Thyroid gland (tissue), 4 donors: ENCODE measurements around the gene ARHGAP12. TPM values are rescaled to one million over a fixed set of nuclear protein-coding genes. Genes with fewer than 3 reads are reported as not detected.

ENCODE experiments used
- DNase-seq, 2 donors: peaks; one replicate each; pipeline ENCODE4 v3.0.0-alpha.2; 2019
- H3K27ac ChIP-seq, 3 donors: fragments of 200-600 bp; sonication (generic); 1 replicate in 2 of 3; 2 replicates in 1 of 3; pipeline ENCODE4 v1.5.1; 2016 to 2019; ENCODE audit warnings: mild to moderate bottlenecking in 1 of 3, moderate library complexity in 1 of 3
- H3K27me3 ChIP-seq: fragments of 200-600 bp; sonication (generic); one replicate; pipeline ENCODE4 v1.5.1; 2019
- H3K36me3 ChIP-seq, 2 donors: fragments of 200-600 bp; sonication (generic); one replicate each; pipeline ENCODE4 v1.5.1; 2016 to 2019
- H3K4me1 ChIP-seq, 2 donors: fragments of 200-600 bp; sonication (generic); one replicate each; pipeline ENCODE4 v1.5.1; 2017 to 2019
- H3K4me3 ChIP-seq, 3 donors: fragments of 200-600 bp; sonication (generic); replicated peaks in 1 of 3; 1 replicate in 2 of 3; 2 replicates in 1 of 3; pipeline ENCODE4 v1.5.1; 2016; ENCODE audit warnings: mild to moderate bottlenecking in 1 of 3
- H3K9me3 ChIP-seq: fragments of 200-600 bp; sonication (generic); one replicate; pipeline ENCODE4 v1.5.1; 2017
- CTCF ChIP-seq, 6 experiments: fragments of 200-600 bp in 3 of 6; fragments of 450-650 bp in 3 of 6; sonication (generic) in 3 of 6; IDR thresholded peaks; one replicate each; pipeline ENCODE4 v1.5.1; 2016 to 2019; ENCODE audit warnings: antibody characterized with exemption in 6 of 6, mild to moderate bottlenecking in 2 of 6, inconsistent platforms in 1 of 6, moderate library complexity in 1 of 6
- POLR2A ChIP-seq, 2 donors: fragments of 450-650 bp; IDR thresholded peaks; one replicate each; pipeline ENCODE4 v1.6.1; 2017; ENCODE audit warnings: antibody characterized with exemption in 2 of 2, mild to moderate bottlenecking in 2 of 2, moderate library complexity in 1 of 2
- WGBS, 2 donors: methylation state at CpG; one replicate each; pipeline ENCODE4 v1.1.5; 2017; 5-methylcytosine and 5-hydroxymethylcytosine counted together
- intact Hi-C: fragments of 100-400 bp; cut with DNase I; formaldehyde crosslinking; loops from one replicate; pipeline ENCODE4 v1.15.1; 2023
- total RNA-seq, 4 donors: library from RNA; depleted of rRNA; stranded (reverse); fragments of >200 nt; gene quantifications; one replicate each; pipeline ENCODE4 v1.2.3, GENCODE V29; 2016

Gene ARHGAP12
- total RNA-seq, 4 donors from 2014 or later = 49.9 to 67.6 (median 60.8) TPM

- TF ChIP-seq POLR2A (IDR thresholded peaks at IDR 0.05) = no peak
- TF ChIP-seq CTCF (IDR thresholded peaks at IDR 0.05) = no peak
- H3K4me3 ChIP-seq = no peak overlapping the region
- no peaks in the 10 kb centered on the region for H3K27me3 ChIP-seq
- H3K4me1 ChIP-seq = peaks cover 0 to 6% of the 10 kb centered on the region in 2 donors
- WGBS, 2 donors = 98 to 100% methylated on average over 1 of the region's 1 CpG
- H3K27ac ChIP-seq = no peak overlapping the region
- intact Hi-C loops = no loop called here
- no peak for DNase-seq
- H3K9me3 ChIP-seq = no peaks in the 10 kb centered on the region
- H3K36me3 ChIP-seq = no peaks in the 10 kb centered on the region
Observed at GRCh38 chr10:31936086-31936485, 7.5 kb upstream of the ARHGAP12 start.

- H3K36me3 ChIP-seq = no peaks in the 10 kb centered on the region
- H3K4me3 ChIP-seq = no peak overlapping the region
- H3K27ac ChIP-seq = no peak overlapping the region
- WGBS, 2 donors = 89 to 92% methylated on average over 4 of the region's 4 CpGs
- DNase-seq = no peak
- no peaks in the 10 kb centered on the region for H3K27me3 ChIP-seq
- no peaks in the 10 kb centered on the region for H3K9me3 ChIP-seq
- H3K4me1 ChIP-seq = peaks cover 0 to 7% of the 10 kb centered on the region in 2 donors
- intact Hi-C loops = no loop called here
- no peak for TF ChIP-seq CTCF (IDR thresholded peaks at IDR 0.05)
- TF ChIP-seq POLR2A (IDR thresholded peaks at IDR 0.05) = no peak
Observed at GRCh38 chr10:31935678-31936077, 7.0 kb upstream of the ARHGAP12 start.

GRCh38 chr10:31932838-31933237, 4.2 kb upstream of the ARHGAP12 start:
- Histone ChIP-seq H3K27me3 (no peaks in the 10 kb centered on the region), H3K4me1 (peaks cover 9 to 17% of the 10 kb centered on the region in 2 donors), H3K9me3 (no peaks in the 10 kb centered on the region), H3K4me3 (no peak overlapping the region), H3K27ac (no peak overlapping the region), H3K36me3 (no peaks in the 10 kb centered on the region)
- intact Hi-C loops = no loop called here
- TF ChIP-seq CTCF (IDR thresholded peaks at IDR 0.05) (no peak), POLR2A (IDR thresholded peaks at IDR 0.05) (no peak)
- no peak for DNase-seq

GRCh38 chr10:31930856-31931255, 2.2 kb upstream of the ARHGAP12 start:
- TF ChIP-seq CTCF (IDR thresholded peaks at IDR 0.05) (no peak), POLR2A (IDR thresholded peaks at IDR 0.05) (no peak)
- no peak for DNase-seq
- H3K27me3 ChIP-seq = no peaks in the 10 kb centered on the region
- intact Hi-C loops = no loop called here
- H3K4me3 ChIP-seq = no peak overlapping the region
- H3K36me3 ChIP-seq = no peaks in the 10 kb centered on the region
- 95 to 96% methylated on average over 1 of the region's 1 CpG for WGBS, 2 donors
- peak overlapping the region in 2 of 3 donors; percentile 89 to 98 for H3K27ac ChIP-seq
- H3K9me3 ChIP-seq = no peaks in the 10 kb centered on the region
- H3K4me1 ChIP-seq = peaks cover 18% of the 10 kb centered on the region in 2 donors

- H3K36me3 ChIP-seq = no peaks in the 10 kb centered on the region
- H3K27ac ChIP-seq = peak overlapping the region; percentile 89 to 98 (median 97)
- H3K9me3 ChIP-seq = no peaks in the 10 kb centered on the region
- DNase-seq = no peak
- peak overlapping the region in 2 of 3 donors; percentile 63 to 90 for H3K4me3 ChIP-seq
- TF ChIP-seq POLR2A (IDR thresholded peaks at IDR 0.05) (no peak), CTCF (IDR thresholded peaks at IDR 0.05) (no peak)
- WGBS, 2 donors = 30 to 41% methylated on average over 11 of the region's 11 CpGs
- H3K27me3 ChIP-seq = no peaks in the 10 kb centered on the region
- intact Hi-C loops = no loop called here
- peaks cover 18% of the 10 kb centered on the region in 2 donors for H3K4me1 ChIP-seq
Observed at GRCh38 chr10:31930023-31930751, 1.6 kb upstream of the ARHGAP12 start.
